Lung (tissue), 12 donors: ENCODE data around the gene TSPAN16. TPM values are rescaled to one million over a fixed set of nuclear protein-coding genes. Genes with fewer than 3 reads are reported as not detected.

Experiments
- ATAC-seq: fragments of 200-7000 bp; cut with Tn5 transposase; one replicate; pipeline ENCODE4 v1.9.1; 2020; ENCODE audit warnings: moderate number of reproducible peaks; ENCODE audit not compliant: insufficient read depth, low FRiP score
- DNase-seq, 3 donors: peaks; one replicate each; pipeline ENCODE4 v3.0.0-alpha.2; 2013 to 2017
- H3K27ac ChIP-seq, 2 donors: one replicate each; pipeline ENCODE4 v1.5.1; 2013; ENCODE audit warnings: mild to moderate bottlenecking in 2 of 2, moderate library complexity in 2 of 2, control low read depth in 1 of 2, inconsistent platforms in 1 of 2, low read depth in 1 of 2, low read length in 1 of 2
- H3K27me3 ChIP-seq, 3 donors: one replicate each; pipeline ENCODE4 v1.5.1; 2013; ENCODE audit warnings: low read length in 2 of 3; ENCODE audit not compliant: control insufficient read depth in 3 of 3, insufficient read depth in 3 of 3
- H3K36me3 ChIP-seq, 4 donors: one replicate each; pipeline ENCODE4 v1.5.1; 2013; ENCODE audit warnings: low read length in 4 of 4, mild to moderate bottlenecking in 1 of 4, moderate library complexity in 1 of 4; ENCODE audit not compliant: control insufficient read depth in 4 of 4, insufficient read depth in 4 of 4
- H3K4me1 ChIP-seq, 5 donors: one replicate each; pipeline ENCODE4 v1.5.1; 2013; ENCODE audit warnings: low read length in 5 of 5, mild to moderate bottlenecking in 2 of 5, moderate library complexity in 1 of 5; ENCODE audit not compliant: control insufficient read depth in 5 of 5, insufficient read depth in 5 of 5
- H3K4me3 ChIP-seq: one replicate; pipeline ENCODE4 v1.5.1; 2013; ENCODE audit warnings: mild to moderate bottlenecking, control low read depth, moderate library complexity
- H3K9ac ChIP-seq, 2 donors: one replicate each; pipeline ENCODE4 v1.5.1; 2013; ENCODE audit warnings: low read length in 2 of 2, control low read depth in 1 of 2; ENCODE audit not compliant: insufficient read depth in 1 of 2
- H3K9me3 ChIP-seq, 4 donors: one replicate each; pipeline ENCODE4 v1.5.1; 2013; ENCODE audit warnings: low read length in 3 of 4, mild to moderate bottlenecking in 1 of 4, moderate library complexity in 1 of 4; ENCODE audit not compliant: control insufficient read depth in 4 of 4, insufficient read depth in 3 of 4
- WGBS, 2 donors: extraction: QIAGEN DNeasy Blood & Tissue Kit; methylation state at CpG; one replicate each; pipeline ENCODE4 v1.1.7; 2013; 5-methylcytosine and 5-hydroxymethylcytosine counted together
- polyA plus RNA-seq, 2 donors: library from polyadenylated mRNA; stranded (reverse); fragments of 200-250 nt; gene quantifications; one replicate each; pipeline ENCODE4 v1.2.1, GENCODE V29; 2013
- total RNA-seq, 2 donors: library from RNA; depleted of rRNA in 1 of 2; stranded (reverse); fragments of >200 nt in 1 of 2; gene quantifications; one replicate each; pipeline ENCODE4 v1.2.1, GENCODE V29; 2014 to 2021
- TF ChIP-seq, protein P1 (sequence below): IDR thresholded peaks from 2 replicates; pipeline ENCODE4 v1.5.1; 2012; ENCODE audit warnings: mild to moderate bottlenecking; ENCODE audit errors: control extremely low read depth, extremely low read depth
- donor health status: control.
- donor health status: control.
- donor health status: Bipolar disorder and iron deficiency.
- donor health status: healthy.
- donor health status: DM: yes; HTN: yes; CAD: no.

TSPAN16 gene
- total and polyA plus RNA-seq, 4 donors: not detected

DNA sequence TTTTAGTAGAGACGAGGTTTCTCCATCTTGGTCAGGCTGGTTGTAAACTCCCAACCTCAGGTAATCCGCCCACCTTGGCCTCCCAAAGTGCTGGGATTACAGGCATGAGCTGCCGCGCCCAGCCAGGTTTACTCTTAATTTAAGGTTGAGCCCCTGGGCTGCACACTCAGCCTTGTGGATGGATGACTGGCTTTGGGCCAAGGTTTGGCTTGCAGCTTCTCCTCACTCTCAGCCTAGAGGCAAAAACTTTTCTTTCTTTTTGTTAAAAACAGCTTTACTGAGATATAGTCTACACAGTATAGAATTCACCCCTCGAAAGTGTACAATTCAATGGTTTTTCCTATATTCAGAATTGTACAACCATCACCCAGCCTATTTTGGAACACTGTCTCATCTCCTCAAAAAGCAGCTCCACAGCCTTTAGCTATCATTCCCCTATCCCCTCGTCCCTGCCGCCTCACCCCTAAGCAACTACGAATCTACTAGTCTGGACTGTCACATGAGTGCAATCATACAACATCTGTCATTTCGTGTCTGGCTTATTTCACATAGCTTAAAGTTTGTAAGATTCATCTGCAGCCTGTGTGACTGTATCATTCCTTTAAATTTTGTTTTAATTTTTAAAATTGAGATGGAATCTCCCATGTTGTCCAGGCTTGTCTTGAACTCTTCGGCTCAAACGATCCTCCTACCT lies 14.5 kb upstream of the TSPAN16 start:
- Histone ChIP-seq H3K9ac (no peak overlapping the region), H3K4me1 (peaks cover 0 to 11% (median 0%) of the 10 kb centered on the region in 5 donors), H3K9me3 (no peaks in the 10 kb centered on the region), H3K4me3 (no peak overlapping the region), H3K36me3 (no peaks in the 10 kb centered on the region), H3K27me3 (no peaks in the 10 kb centered on the region), H3K27ac (no peak overlapping the region)
- 80 to 87% methylated on average over 11 of the region's 11 CpGs for WGBS, 2 donors
- TF ChIP-seq, protein P1, sequence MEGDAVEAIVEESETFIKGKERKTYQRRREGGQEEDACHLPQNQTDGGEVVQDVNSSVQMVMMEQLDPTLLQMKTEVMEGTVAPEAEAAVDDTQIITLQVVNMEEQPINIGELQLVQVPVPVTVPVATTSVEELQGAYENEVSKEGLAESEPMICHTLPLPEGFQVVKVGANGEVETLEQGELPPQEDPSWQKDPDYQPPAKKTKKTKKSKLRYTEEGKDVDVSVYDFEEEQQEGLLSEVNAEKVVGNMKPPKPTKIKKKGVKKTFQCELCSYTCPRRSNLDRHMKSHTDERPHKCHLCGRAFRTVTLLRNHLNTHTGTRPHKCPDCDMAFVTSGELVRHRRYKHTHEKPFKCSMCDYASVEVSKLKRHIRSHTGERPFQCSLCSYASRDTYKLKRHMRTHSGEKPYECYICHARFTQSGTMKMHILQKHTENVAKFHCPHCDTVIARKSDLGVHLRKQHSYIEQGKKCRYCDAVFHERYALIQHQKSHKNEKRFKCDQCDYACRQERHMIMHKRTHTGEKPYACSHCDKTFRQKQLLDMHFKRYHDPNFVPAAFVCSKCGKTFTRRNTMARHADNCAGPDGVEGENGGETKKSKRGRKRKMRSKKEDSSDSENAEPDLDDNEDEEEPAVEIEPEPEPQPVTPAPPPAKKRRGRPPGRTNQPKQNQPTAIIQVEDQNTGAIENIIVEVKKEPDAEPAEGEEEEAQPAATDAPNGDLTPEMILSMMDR: no peak
- DNase-seq (peak in 2 of 3 donors; percentile 50 to 75), ATAC-seq (no peak)

DNA sequence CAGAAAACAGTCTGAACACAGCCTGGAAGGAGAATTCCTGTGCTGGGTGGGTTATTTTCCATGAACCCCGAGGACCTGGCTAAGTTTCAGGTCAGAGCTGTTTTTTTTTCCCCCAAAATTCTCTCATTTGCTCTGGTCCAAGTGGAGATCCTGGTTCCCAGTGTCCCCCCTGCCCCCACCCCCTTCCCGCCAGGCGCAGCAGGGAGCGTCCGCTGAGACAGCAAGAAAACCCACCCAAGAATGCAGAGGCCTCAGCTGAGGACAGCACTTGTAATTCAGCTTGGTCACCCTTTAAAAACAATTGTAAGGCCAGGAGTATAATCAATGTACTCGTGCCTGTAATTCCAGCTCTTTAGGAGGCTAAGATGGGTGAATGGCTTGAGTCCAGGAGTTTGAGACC lies 11.4 kb upstream of the TSPAN16 start:
- H3K27me3 ChIP-seq: no peaks in the 10 kb centered on the region
- peaks cover 0 to 17% (median 2%) of the 10 kb centered on the region in 5 donors for H3K4me1 ChIP-seq
- WGBS, 2 donors: 64 to 77% methylated on average over 6 of the region's 6 CpGs
- no peaks in the 10 kb centered on the region for H3K36me3 ChIP-seq
- H3K9ac ChIP-seq: no peak overlapping the region
- H3K27ac ChIP-seq: no peak overlapping the region
- no peak for ATAC-seq
- peak in 2 of 3 donors; percentile 26 to 46 for DNase-seq
- H3K9me3 ChIP-seq: no peaks in the 10 kb centered on the region
- no peak overlapping the region for H3K4me3 ChIP-seq
- TF ChIP-seq, protein P1: no peak

DNA sequence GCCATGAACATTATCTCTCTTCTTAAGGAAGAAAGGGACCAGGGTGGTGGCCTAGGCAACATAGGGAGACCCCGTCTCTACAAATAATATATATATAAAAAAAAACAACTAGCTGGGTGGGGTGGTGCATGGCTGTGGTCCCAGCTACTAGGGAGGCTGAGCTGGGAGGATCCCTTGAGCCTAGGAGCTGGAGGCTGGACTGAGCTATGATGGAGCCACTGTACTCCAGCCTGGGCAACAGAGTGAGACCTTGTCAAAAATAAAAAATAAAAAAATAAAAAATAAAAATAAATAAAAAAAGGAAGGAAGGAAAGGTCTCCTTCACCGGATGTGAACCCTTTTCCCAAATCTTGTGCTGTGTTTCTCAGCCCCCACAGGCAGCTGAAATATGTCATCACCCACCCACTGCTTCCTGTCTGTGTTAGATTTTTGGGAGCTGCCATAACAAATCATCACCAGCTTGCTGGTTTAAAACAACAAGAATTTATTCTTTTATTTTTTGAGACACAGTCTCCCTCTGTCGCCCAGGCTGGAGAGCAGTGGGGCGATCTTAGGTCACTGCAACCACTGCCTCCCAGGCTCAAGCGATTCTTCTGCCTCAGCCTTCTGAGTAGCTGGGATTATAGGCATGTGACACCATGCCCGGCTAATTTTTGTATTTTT lies 9.5 kb upstream of the TSPAN16 start:
- no peak for ATAC-seq
- peaks cover 0 to 15% (median 2%) of the 10 kb centered on the region in 5 donors for H3K4me1 ChIP-seq
- H3K9ac ChIP-seq: peak overlapping the region in 1 of 2 donors; percentile 23
- DNase-seq: peak; percentile 91 to 97 (median 95)
- H3K27ac ChIP-seq: peak overlapping the region in 1 of 2 donors; percentile 56
- no peak overlapping the region for H3K4me3 ChIP-seq
- 47 to 56% methylated on average over 6 of the region's 6 CpGs for WGBS, 2 donors
- TF ChIP-seq, protein P1: peak; percentile 29
- H3K27me3 ChIP-seq: no peaks in the 10 kb centered on the region
- H3K9me3 ChIP-seq: no peaks in the 10 kb centered on the region
- no peaks in the 10 kb centered on the region for H3K36me3 ChIP-seq
